Fibroblast of the aortic adventitia (primary cell): ENCODE data around the gene RPL22L1. TPM values are rescaled to one million over a fixed set of nuclear protein-coding genes. Genes with fewer than 3 reads are reported as not detected.
A peak's percentile ranks its signal among the peaks of the same experiment; 100 is the strongest.

Source experiments
- DNase-seq: peaks from one replicate; pipeline ENCODE4 v3.0.0-alpha.2; 2010; ENCODE audit warnings: low read depth
- H3K4me3 ChIP-seq: 2 replicates; pipeline ENCODE4 v1.5.1; 2011; ENCODE audit warnings: low read depth, mild to moderate bottlenecking, control low read depth, low read length, moderate library complexity
- total RNA-seq: library from RNA; depleted of rRNA; stranded (reverse); fragments of >200 nt; gene quantifications from 2 replicates; pipeline ENCODE4 v1.2.3, GENCODE V29; 2012; ENCODE audit warnings: low replicate concordance
- TF ChIP-seq, protein P1 (sequence below): IDR thresholded peaks from 2 replicates; pipeline ENCODE4 v1.5.1; 2011; ENCODE audit warnings: mild to moderate bottlenecking, low read length, control low read depth, inconsistent platforms; ENCODE audit not compliant: insufficient read depth

The RPL22L1 gene
- total RNA-seq, 1 donor, result 621 TPM

DNA sequence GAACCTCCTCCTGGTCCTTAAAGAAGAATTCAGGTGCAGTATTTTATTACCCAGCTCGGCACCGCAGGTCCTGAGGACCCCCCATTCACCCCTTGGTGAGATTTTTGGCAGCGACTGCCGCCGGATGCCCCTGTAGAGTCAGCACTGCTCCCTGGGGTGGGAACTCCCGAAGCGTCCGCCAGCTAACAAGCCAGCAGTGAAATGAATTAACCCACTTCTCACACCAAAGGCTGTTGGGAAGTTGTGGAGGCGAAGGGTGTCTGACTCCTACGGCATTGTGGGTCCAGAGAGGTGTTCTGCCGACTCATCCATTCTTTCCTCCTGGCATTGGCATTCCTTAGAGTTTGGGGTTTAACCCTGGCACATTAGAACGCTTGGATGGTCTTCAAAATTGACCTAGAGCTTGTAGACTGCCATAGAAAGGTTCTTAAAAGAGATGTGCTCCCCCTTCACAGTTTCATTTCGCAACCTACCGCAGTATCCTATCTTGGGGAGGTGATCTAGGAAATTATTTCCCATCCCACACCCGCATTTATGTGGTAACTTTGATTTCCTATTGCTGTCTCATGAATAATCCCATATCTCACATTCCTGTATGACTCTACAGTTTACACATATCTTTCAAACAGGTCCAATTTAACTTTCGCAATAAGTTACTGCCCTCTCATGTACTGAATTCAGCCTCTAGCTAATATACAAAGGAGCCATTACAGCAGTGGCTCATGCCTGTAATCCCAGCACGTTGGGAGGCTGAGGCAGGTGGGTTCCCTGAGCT, 39.3 kb upstream of the RPL22L1 start:
- peak overlapping the region; percentile 54 for H3K4me3 ChIP-seq
- TF ChIP-seq, protein P1, sequence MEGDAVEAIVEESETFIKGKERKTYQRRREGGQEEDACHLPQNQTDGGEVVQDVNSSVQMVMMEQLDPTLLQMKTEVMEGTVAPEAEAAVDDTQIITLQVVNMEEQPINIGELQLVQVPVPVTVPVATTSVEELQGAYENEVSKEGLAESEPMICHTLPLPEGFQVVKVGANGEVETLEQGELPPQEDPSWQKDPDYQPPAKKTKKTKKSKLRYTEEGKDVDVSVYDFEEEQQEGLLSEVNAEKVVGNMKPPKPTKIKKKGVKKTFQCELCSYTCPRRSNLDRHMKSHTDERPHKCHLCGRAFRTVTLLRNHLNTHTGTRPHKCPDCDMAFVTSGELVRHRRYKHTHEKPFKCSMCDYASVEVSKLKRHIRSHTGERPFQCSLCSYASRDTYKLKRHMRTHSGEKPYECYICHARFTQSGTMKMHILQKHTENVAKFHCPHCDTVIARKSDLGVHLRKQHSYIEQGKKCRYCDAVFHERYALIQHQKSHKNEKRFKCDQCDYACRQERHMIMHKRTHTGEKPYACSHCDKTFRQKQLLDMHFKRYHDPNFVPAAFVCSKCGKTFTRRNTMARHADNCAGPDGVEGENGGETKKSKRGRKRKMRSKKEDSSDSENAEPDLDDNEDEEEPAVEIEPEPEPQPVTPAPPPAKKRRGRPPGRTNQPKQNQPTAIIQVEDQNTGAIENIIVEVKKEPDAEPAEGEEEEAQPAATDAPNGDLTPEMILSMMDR, result no peak
- DNase-seq, result peak; percentile 98

DNA sequence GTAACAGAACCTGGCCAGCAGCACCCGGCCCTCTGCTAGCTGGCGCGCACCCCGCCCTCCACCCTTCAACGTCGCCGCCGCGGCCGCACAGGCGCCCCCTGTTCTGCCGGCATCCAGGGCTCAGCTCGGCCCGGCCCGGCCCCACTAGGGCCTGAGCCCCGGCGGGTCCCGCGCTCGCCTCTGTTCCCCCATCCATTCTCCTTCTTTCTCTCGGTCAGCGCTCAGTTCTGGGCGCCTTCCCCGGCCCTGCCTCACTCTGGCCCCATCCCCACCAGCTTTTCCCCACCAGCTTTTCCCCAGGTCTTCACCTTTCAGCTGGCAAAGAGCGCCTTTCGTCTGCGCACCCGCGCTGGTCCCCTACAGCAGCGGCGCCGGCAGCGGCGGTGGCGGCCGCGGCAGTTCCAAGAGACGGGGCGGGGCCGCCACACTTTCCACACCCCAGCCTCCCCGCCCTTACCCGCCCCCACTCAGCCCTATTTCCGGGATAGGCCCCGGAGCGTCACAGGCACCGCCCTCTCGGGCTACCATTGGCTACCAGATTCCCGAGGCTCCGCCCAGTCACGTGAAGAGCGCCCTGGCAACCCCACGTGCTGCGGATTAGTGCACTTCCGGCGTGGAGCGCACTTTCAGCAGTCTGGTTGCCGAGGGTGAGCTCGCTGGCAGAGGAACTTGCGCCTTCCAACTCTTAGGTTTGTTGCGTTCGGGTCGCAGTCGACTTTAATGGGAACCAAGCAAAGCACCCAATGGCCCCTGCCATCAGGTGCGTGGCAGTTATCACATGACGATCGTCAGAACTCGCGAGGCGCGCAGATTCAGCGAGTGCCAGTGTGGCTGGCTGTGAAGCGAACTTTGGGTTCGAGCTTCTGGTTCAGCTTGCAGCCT, 38.5 kb upstream of the RPL22L1 start, which contains the start of gene EIF5A2:
TSS of gene EIF5A2 (minus strand) at position 403 of the 882 bp plus-strand sequence. CDS start 831 bp downstream, outside the sequence.
- TF ChIP-seq, protein P1, result no peak
- H3K4me3 ChIP-seq, result peak within 1 kb of the TSS; percentile 90
- peak; percentile 95 for DNase-seq

DNA sequence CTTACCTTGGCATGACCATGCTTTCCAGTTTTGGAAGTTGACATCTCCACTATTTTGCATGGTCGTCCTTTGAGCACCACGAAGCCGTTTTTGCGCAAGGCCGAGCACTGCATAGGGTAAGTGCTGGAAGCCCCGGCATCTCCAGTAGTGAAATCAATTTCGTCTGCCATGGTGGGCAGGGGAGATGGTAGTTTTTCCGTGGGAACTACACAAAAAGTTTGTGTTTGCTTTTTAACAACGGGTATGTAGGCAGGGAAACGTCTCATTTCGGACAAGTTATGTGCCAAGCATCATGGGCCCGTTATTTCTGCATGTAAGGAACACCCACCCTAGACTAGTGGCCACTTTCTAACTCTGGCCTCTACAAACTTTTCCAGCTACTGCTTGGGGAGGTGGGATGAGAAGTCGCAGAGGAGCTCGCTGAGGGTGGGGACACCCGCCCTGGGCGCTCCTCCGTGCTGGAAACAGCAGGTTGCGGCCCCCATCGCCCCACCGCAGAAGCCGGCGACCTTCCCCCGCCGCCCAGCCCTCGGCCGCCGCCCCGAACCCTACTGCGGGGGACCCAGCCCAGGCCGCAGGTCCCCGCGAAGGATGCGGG, 37.7 kb upstream of the RPL22L1 start:
- peak overlapping the region; percentile 90 for H3K4me3 ChIP-seq
- peak; percentile 27 for DNase-seq
- TF ChIP-seq, protein P1, result peak; percentile 6

DNA sequence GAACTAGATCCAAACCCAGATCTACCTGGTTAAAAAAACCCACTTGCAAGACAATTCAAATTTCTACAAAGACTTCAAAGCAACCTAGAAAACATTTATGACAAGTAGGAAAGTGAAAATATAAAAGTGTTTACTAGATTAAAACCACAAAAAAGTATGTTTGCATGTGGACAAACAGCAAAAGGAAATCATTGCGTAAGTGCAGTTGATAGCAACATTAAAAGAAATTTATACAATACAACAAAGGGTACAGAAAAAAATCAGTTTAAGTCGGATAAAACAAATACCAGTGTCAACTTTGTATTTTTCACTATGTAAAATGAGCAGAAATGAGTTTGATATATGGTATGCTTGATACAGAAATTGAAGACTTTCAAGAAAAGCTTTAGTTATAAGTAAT, 35.9 kb upstream of the RPL22L1 start:
- TF ChIP-seq, protein P1, result no peak
- H3K4me3 ChIP-seq, result no peak overlapping the region
- no peak for DNase-seq

DNA sequence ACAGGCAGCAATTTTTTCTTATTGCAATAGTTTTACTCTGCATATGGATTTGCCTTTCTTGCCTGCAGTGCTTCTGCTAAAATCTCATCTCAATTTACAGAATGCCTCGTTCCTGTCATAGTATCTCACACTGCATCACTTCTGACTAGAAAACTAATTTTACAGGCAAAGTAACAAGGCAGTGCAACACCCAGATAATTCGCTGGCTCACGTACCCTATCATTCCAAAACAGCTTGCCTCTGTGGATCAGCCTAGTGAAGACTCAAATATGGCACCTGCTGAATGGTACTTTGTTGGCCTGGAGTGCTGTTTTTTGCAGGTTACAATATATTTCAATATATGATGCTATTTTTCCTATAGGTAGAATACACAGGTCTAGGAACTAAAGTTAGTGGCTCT, 33.1 kb upstream of the RPL22L1 start:
- DNase-seq, result no peak
- TF ChIP-seq, protein P1, result no peak
- no peak overlapping the region for H3K4me3 ChIP-seq

DNA sequence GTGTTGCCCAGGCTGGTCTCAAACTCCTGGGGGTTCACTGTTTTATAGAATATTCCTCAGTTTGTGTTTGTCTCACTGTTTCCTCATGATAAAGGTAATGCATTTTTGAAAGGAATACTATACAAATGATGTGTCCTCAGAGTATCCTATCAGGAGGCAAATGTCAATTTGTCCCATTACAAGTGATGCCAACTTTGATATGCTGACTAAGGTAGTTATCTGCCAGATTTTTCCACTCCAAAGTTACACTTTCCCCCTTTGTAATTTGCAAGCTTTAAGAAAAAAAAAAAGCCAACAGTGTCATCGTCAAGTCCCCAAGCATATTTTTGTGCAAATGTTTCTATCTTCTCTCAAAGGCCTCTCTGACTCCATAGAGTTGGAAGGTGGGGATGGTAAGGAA, 29.5 kb upstream of the RPL22L1 start:
- no peak for DNase-seq
- TF ChIP-seq, protein P1, result no peak
- no peak overlapping the region for H3K4me3 ChIP-seq
